ENCODE measurements around the gene PDE4B.
"Not testable (repeated sequence)": the region's sequence is repeated elsewhere in the genome, so short reads cannot be mapped to it uniquely, and the experiment has no call there.

The PDE4B gene

DNA sequence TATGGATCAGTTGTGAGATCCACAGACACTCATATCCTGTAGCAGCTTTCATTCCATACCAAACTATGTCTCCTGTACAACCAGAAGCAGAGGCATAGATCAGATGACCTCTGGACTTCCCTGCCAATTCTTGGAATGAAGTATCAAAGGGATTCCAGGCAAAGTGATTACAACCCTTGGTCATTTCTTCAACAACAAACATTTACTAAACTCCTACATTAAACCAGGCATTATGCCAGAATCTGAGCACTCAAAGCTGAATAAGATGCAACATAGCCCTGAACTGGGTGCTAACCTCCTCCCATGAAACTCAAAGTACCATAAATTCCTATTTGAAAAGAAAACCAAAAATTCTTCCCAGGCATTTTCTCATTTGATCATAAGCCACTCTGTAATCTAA is 620.0 kb downstream of the PDE4B start:
- Histone ChIP-seq H3K4me3 (no peak overlapping the region), H3K27ac (no peak overlapping the region)
- TF ChIP-seq, protein P1, sequence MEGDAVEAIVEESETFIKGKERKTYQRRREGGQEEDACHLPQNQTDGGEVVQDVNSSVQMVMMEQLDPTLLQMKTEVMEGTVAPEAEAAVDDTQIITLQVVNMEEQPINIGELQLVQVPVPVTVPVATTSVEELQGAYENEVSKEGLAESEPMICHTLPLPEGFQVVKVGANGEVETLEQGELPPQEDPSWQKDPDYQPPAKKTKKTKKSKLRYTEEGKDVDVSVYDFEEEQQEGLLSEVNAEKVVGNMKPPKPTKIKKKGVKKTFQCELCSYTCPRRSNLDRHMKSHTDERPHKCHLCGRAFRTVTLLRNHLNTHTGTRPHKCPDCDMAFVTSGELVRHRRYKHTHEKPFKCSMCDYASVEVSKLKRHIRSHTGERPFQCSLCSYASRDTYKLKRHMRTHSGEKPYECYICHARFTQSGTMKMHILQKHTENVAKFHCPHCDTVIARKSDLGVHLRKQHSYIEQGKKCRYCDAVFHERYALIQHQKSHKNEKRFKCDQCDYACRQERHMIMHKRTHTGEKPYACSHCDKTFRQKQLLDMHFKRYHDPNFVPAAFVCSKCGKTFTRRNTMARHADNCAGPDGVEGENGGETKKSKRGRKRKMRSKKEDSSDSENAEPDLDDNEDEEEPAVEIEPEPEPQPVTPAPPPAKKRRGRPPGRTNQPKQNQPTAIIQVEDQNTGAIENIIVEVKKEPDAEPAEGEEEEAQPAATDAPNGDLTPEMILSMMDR (IDR thresholded peaks at IDR 0.05) = no peak
- DNase-seq (ENCODE audit: low spot score) = no peak

DNA sequence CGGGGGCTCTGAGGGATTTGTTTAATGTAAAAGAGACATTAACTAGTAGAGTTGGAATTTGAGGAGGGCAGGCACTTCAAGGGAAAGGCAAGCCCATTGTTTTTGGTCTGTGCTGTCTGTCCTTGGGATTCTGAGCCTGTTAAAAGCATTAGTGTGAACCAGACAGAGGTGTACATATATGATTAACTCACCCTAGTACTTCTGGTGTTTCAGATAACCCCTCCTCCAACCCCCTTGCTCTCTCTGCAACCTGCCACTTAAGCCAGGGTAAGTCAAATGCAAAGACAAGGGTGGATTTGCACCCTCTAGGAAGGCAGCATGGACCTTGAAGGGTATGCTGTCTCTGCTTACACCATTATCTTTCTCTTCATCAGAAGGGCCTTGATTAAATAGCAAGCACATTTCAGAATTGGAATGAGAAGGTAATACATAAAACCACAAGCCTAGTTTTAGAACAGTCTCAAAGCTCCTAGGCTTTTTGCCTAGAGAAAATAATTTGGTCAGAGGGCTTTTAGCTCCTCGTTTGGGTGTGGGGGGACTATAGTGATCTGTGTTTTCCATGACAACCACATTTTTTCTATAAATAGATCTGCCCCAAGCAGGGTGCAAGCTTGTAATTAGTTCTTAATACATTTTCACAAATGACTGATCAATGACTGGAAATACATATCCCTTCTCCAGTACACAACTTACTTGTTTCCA is 620.6 kb downstream of the PDE4B start:
- TF ChIP-seq, protein P1 (IDR thresholded peaks at IDR 0.05) = no peak
- DNase-seq (ENCODE audit: low spot score) = no peak
- Histone ChIP-seq H3K27ac (no peak overlapping the region), H3K4me3 (no peak overlapping the region)

DNA sequence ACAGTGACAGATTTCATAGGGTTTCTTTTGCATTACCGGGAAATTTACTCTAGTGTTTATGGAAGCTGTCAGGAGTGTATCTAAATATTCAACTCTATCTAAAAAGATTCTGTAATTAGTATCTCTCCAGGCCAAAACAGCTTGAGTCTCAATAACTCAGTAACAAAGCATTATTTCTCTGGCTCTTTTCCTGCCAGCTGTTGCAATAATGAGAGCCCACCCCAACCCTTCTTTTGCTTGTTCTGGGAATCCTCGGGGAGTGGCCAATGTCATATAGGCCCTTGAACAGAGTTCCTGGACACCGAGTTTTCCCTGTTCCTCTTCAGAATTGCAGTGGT is 621.1 kb downstream of the PDE4B start:
- DNase-seq (ENCODE audit: low spot score) = no peak
- Histone ChIP-seq H3K4me3 (no peak overlapping the region), H3K27ac (no peak overlapping the region)
- TF ChIP-seq, protein P1 (IDR thresholded peaks at IDR 0.05) = no peak

DNA sequence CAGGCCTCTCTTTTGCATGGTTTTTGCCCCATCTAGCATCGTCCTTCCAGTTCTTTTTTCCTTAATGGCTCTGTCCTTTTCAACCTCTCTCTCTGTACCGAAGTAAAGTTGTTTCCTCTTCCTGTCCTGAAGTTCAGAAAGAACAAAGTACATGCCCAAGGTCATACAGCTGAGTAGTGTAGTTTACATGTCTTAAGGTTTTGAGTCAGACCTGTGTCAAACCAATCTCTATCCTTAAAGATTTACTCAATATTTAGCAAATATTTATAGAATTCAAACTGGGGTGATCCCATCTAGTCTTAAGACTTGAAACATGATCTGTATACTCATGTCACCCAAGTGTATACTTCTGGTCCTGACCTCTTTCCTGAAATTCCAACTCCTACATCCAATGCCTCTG is 622.6 kb downstream of the PDE4B start:
- DNase-seq (ENCODE audit: low spot score) = no peak
- H3K4me3 ChIP-seq = no peak overlapping the region
- TF ChIP-seq, protein P1 (IDR thresholded peaks at IDR 0.05) = no peak
- no peak overlapping the region for H3K27ac ChIP-seq

DNA sequence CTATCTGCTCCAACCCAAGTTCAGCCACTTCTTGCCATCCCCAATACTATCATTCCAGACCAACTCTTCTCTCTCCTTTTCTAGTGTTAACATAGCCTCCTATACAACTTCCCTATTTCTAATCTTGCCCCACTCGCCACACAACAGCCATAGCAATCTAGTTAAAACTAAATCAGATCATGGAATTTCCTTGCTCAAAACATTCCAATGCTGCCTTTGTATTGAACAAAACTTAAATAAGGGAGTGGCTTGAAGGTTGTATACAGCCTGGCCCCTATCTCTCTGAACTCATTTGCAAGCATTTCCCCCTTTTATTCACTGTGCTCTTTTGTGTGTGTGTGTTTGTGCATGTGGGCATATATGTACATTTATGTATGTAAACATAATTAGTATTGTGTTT is 623.2 kb downstream of the PDE4B start:
- TF ChIP-seq, protein P1 (IDR thresholded peaks at IDR 0.05) = no peak
- DNase-seq (ENCODE audit: low spot score) = no peak
- Histone ChIP-seq H3K4me3 (no peak overlapping the region), H3K27ac (no peak overlapping the region)

DNA sequence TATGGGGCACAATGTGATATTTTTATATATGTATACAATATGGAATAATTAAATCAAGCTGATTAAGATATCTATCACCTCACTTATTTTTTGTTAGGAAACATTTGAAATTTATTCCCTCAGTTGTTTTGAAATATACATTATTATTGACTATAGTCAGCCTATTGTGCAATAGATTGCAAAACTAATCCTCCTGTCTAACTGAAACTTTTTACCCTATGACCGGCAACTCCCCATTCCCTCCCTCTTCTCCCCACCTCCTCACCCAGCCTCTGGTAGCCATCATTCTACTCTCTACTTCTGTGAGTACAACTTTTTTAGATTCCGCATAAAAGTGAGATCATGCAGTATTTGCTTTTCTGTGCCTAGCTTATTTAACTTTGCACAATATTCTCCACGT is 623.6 kb downstream of the PDE4B start:
- TF ChIP-seq, protein P1 (IDR thresholded peaks at IDR 0.05) = no peak
- H3K27ac ChIP-seq = no peak overlapping the region
- H3K4me3 ChIP-seq = no peak overlapping the region
- no peak for DNase-seq (ENCODE audit: low spot score)

DNA sequence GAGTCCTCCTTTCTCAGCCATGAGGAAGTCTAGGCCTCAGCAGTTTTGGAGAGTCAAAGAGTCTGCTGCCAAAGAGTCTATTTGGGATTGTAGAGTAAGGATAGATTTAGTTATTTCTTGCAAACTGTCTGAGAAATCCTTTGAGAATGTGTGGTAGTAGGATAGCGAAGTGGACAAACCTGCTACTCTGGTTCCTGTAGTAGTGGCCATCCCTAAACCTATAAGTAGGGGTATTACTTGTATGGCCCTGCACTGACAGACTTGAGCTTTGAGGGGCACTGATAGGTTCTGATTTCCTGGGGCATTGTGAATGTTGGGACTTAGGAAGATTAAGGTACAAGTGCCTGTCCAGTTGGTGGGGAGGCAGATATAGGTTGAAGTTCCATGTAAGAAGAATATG is 625.3 kb downstream of the PDE4B start:
- Histone ChIP-seq H3K4me3 (no peak overlapping the region), H3K27ac (no peak overlapping the region)
- no peak for DNase-seq (ENCODE audit: low spot score)
- TF ChIP-seq, protein P1 (IDR thresholded peaks at IDR 0.05) = no peak

DNA sequence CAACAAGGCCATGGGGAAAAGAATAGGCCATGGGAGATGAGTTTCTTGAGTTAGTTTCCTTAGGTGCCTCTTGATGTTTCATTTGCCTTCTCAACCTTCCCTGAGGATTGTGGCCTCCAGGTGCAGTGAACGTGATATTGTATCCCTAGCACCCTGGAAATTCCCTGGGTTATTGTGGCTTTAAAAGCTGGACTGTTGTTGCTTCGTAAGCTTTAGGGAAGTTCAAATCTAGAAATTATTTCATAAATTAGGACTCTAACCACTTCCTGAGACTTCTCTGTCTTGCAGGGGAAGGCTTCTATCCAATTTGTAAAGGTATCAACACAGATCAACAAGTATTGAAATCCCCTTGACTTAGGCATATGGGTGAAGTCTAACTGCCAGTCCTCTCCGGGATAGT is 627.5 kb downstream of the PDE4B start:
- H3K4me3 ChIP-seq; DNase-seq (ENCODE audit: low spot score); H3K27ac ChIP-seq: not testable (repeated sequence)

DNA sequence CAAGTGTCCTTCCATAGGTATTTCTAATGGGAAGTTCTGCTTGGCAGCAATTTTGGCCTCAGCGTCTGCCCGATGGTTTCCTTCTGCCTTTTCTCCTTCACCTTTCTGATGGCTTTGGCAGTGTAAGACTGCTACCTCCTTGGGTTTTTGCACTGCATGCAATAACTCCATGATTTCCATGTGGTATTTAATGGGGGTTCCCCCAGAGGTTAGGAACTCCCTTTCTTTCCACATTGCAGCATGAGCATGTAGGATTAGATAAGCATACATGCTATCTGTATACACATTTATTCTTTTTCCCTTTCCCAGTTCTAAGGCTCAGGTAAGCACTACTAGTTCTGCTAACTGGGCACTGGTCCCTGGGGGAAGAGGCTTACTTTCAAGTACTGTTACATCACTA is 628.2 kb downstream of the PDE4B start:
- not testable (repeated sequence) for DNase-seq (ENCODE audit: low spot score); H3K4me3 ChIP-seq; H3K27ac ChIP-seq

Data from coronary artery (tissue), 2 donors.